Activated CD4-positive, alpha-beta T cell treated with anti-CD3 and anti-CD28 coated beads for 24 hours (primary cell): ENCODE data around the gene GFOD2.

Experiments
- DNase-seq, 2 donors: peaks; one replicate each; pipeline ENCODE4 v3.0.0-alpha.2; 2020; ENCODE audit warnings: low read depth in 2 of 2

Gene GFOD2

DNA sequence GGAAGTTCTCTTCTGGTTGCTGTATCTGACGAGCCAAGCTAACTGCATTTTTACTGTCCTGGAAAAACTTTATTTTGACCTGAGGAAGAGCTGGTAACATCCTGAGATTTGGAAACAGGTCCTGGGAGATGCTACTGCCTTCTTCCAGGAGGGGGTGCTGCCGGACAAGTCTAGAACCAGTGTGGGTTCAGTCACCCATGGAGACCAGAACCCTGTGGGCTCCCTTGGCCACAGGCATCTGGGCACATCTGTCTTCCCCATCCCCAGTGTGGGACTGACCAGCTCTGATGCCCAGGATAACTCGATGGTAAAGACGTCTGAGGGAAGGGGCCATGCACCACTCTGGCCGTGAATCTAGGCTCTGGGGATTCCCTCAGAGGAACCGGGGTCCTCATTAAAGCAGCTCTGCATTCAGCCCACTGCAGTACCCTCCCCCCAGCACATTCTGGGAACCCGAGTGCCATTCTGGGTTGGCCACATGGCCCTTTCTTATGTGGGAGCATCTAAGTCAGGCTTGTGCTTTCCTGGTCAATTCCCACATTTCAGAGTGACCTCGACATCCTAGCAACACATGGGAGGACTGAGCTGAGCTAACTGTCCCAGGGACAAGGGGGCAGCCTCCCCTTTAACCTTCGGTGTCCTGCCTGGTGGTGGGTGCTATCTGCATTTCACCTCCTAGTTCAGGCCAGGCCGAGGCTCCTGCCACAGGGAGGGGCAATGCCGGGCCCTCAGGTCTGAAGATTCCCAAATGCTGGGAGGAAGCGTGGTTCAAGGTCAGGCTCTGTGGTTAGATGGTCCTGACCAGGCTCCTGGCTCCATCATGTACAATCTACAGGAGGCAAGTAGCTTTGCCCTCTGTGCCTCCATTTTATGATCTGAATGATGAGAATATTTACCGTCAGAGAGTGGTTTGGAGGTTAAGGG is 46.1 kb downstream of the GFOD2 start:
- no peak for DNase-seq

DNA sequence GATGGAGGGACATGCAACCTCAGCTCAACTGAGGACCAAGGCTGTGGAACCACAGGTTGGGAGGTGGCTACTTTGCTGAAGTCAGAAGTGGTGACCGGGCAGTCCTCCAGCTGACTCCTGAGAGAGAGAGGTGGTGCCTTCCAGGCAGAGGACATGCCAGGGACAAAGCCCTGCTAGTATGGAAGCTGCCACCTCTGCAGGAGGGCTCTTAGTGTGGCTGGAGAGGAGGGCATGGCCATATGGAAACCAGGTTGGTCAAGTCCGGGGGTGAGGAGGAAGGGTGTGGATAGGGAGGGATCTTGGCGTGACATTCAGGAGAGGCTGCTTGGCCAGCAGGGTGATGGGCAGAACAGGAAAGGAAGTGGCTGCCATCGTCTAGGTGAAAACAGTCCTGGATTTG is 46.8 kb downstream of the GFOD2 start:
- no peak for DNase-seq

DNA sequence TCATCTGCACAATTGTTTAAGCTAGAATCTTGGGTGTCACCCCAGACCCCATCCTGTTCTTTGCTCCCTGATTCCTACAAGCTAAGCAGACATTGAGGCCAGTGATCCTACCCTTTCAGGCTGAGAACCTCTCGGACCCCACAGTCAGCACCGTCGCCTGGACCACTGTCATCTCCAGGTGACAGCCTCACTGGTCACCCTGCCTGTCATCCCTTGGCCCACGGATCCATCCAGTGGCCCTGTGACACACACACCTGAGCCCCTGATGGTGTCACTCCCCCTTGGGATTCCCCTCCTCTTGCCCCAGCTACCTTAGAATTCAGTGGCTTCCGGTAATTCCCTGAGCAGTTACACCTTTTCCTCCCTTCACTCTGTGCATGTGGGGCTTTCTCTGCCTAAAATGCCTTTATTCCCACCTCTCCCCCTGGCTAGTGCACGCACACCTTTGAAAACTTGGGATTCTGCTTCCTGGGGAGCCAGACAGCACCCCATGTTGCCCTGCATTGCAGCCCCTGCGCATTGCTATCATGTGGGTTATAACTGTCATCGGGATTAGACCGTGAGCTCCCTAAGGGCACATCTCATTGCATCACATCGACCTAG is 49.5 kb downstream of the GFOD2 start:
- no peak for DNase-seq

DNA sequence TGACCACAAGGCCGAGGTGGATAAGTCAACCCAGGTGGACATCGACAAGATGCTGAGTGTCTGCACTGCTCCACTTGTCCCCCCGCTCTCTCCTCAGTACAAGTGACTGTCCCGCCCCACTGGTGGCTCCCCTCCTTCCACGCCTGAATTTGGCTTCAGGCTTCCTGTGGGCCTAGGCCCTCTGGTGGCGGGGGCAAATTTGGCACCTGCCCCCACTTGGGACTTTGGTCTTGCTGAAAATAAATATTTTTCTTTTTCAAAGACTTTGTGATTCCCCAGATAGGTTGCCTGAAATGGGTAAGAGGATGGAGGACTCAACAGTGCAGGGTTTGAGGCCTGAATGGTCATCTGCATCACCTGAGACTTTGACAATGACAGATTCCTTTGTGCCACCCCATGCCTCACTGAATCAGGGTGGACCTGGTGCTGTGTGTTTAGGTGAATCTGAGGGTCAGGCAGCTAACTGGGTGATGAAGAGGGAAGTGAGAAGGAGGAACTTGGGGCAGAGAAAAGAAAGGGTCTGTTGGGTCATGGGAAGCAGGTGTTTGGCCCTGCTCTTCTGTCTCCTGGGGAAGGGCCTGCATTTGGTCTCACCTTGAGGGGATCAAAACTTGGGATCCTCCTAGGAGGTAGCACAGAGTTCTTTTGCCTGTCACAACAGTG is 50.5 kb downstream of the GFOD2 start:
- DNase-seq, result no peak

DNA sequence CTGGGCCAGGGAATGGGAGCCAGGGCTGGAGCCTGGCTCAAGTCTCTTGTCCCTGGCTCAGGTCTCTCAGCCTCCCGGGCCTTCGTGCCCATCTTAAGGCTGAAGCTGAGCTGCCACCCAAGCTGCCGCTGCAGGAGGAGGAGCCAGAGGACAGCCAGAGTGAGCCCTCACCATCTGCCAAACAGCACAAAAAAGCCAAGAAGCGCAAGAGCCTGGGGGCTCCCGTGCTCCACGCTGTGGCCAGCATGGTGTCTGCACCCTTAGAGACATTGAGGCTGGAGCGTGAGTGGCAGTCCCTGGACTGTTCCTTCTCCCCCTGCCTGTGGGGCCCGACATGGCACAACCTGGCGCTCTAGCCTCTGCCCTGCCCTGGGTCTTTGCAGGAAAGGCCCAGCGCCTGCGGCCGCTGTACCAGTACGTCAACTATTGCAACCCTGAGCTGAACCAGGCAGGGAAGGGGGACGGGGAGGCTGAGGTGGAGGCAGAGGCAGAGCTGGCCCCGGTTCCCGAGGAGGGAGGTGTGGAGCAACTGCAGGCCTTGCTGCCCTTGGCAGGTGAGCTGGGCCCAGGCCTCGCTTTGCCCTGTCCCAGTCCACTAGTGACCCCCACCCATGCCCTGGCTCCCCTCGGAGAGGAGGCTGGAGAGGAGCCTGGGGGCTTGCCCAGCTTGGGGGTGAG is 51.2 kb downstream of the GFOD2 start:
- peak; percentile 65 to 69 for DNase-seq

DNA sequence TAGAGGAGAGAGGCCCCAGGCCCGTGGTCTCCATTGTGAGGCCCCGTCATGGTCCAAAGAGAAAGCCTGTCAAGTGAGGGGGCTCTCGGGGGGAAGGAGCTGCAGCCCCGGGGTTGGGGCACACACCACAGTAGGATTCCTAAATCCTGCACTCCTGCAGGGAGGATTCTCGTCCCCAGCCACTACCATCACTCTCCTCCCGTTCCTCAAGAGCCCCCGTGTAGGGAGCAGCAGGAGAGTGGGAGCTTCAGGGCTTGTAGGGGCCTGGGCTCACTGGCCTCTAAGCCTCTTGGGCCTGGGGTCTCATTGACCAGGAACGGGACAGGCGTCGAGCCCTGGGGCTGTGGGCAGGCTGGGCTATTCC is 51.7 kb downstream of the GFOD2 start:
- no peak for DNase-seq

DNA sequence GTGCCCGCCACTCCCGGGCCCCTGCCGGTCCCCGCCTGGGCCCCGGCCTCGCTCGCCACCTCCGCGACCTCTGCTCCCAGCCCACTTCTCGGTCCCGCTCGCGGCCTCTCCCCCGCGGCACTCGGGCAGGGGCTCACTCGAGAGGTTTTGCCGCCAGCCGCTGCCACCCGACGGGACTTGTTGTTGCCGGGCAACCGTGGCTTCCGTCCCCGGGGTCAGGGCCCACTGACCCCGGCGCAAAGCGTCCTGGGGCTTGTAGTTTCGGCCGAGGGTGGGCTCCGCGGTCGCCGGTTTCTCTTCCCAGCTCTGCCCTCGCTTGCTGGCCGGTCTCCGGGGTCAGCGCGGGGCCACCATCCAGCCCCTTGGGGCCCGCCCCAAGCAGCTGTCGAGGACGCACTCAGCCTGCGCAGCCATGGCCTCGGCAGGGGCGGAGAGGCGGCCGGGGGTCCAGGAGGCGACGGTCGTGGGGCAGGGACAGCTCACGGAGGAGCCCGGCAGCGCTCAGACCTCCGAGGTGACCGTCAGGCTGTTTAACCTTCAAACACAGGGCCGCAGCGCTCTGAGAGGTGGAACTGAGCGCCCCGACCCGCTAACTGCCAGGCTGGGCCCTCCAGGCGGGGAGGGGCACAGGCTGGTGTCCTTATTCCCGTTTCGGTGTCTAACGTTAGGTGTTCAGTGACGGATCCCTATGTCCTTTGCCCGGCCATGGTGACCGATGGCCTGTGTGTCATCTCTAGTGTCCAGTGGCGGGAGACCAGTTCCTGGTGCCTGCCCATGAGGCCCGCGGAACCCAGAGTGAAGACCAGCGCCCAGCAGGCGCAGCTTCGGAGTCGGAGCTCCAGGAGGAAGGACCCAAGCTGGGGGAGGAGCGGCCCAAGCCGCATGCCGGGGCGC is 52.3 kb downstream of the GFOD2 start, which contains the start of the genes C16orf86 and ENKD1:
Gene C16orf86, plus strand, starts transcription at position 256 of the 894 bp plus-strand sequence. Its CDS starts 157 bp downstream, at position 413.
Gene ENKD1, minus strand, starts transcription at position 192 of the 894 bp plus-strand sequence. CDS start 308 bp downstream, outside the sequence.
- peak; percentile 61 to 71 for DNase-seq

DNA sequence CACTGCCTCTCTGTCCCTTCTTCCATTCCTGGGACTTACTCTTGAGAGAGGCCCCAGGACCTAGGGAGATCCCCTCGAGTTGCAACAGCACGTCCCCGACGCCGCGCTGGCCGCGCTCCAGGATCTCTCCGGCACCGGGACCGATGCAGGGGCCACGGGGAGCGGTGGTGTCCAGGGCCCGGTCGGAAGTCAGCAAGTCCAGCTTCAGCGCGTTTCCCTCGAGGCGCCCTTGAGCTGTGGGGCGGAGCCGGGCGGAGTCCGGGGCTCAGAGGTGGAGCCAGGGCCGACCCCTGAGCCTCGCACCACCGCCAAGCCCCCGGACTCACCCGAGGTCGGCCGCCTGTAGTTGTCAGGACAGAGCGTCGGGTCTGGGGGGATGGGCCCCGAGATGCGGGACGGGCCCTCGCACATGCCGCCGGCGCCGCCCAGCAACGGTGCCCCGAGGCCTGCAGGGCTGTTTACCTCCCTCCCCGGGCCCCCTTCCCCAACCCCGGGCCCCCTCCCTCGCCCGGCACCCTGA is 53.0 kb downstream of the GFOD2 start:
- DNase-seq, result no peak

DNA sequence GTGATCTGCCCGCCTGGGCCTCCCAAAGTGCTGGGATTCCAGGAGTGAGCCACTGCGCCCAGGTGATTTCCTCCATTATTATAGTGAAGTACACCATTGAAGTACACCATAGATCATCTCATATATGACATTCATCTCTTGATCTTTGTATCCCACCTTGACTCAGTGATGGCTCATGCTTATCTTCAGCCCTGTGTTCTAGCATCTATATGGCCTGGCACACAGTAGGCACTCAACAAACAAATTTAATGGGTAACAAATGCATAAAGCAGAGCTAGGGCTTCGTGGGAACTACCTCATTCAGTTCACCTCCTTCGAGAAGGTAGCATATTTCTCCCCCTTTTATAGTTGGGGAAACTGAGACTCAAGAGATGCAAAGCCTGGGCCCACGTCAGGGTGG is 53.5 kb downstream of the GFOD2 start:
- no peak for DNase-seq

DNA sequence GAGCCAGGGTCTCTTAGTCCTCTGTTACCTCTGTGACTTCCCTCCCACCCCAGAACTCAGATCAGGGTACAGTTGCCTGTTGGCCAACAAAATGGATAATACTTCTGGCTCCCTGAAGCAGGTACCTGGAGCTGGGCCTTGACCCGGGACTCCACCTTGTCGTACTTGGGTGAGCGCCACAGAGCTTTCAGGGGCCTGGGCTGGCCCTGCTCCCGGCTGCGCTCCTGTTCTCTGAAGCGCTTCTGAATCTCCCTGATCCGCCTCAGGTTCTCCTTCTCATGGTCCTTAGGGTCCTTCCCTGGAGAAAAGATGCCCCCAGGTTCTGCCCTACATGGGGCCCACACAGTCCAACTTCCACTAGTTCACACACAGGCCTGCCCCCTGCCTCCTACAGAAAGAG is 54.2 kb downstream of the GFOD2 start:
- no peak for DNase-seq

DNA sequence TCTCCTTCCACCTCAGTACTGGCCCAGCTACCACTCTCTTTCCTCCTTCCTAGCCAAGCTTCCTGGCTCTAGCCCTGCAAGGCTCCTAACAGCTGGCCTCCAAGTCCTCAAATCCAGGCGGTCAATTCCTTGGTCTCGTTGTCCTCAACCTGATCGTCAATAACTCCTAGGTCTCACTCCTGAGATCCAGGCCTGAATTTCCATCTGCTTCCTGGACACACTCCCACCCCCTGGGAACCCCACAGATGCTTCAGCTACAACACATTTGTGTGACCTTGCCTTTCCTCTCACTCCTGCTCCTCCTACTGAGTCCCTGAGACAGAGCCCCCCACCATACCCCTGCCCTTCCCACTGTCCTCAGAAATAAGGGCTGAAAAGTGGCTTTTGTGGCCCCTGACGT is 54.9 kb downstream of the GFOD2 start:
- DNase-seq, result no peak

DNA sequence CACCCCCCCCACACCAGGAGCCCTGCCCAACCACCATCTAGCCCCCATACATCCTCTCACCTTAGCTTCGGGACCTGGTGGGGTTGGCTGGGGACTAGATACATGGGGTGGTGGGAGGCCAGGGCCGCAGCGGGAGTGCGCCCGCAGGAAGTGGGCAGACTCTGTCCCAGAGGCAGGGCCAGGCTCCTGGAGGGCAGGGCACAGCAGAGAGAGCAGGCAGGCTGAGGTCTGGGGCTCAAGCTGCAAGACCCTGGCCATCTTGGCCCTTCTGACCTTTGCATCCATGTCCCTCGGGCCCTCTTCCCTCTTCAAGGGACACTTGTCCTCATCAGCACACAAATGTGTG is 55.3 kb downstream of the GFOD2 start:
- no peak for DNase-seq

DNA sequence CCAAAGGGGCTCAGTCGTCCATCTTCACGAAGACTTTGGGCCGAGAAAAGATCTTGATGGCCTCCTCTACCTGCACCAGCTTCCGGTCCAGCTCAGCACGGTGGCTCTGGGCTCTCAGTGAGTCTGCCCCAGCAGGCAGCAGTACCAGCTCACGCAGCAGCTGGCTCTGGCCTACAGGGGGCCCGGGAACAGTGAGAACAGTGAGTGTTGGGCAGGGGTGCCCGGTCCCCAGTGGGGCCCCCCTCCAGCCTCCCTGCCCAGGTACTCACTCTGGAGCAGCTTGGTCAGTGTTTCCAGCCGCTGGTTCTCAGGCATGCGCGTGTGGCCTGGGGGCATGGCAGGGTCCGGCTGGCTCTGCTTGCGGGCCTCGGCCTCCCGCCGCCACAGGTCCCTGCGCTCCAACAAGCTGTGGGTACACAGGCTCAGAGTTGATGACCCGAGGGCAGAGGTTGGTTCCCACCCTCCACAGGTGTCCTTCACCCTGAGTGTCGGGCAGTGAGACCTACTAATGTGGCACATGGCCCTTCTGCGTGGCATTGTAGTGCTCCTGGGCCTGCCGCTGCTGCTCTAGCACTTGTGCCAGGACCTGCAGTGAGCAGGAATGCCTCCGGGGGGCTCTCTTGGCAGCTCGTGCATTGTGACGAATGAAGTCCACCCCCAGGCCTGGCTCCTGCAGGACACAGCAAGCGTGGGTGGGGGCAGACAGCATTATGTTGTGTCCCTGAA is 55.8 kb downstream of the GFOD2 start:
- no peak for DNase-seq

DNA sequence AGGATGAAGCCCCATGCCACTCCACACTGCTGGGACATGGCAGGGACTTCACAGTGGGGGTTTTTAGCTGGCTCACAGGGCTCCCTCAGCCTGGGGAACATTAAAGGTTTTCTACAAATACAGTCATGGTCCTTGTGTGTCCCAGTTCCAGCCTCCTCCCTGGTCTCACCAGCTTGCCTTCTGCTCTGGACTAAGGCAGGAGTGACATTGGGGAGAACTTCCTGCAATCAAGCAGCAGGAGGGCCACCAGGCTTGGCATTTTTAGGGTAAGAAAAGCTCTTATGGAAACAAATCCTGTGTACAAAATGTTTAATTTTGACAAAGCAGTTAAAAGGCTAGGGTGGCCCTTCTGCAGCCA is 56.5 kb downstream of the GFOD2 start:
- DNase-seq, result no peak

DNA sequence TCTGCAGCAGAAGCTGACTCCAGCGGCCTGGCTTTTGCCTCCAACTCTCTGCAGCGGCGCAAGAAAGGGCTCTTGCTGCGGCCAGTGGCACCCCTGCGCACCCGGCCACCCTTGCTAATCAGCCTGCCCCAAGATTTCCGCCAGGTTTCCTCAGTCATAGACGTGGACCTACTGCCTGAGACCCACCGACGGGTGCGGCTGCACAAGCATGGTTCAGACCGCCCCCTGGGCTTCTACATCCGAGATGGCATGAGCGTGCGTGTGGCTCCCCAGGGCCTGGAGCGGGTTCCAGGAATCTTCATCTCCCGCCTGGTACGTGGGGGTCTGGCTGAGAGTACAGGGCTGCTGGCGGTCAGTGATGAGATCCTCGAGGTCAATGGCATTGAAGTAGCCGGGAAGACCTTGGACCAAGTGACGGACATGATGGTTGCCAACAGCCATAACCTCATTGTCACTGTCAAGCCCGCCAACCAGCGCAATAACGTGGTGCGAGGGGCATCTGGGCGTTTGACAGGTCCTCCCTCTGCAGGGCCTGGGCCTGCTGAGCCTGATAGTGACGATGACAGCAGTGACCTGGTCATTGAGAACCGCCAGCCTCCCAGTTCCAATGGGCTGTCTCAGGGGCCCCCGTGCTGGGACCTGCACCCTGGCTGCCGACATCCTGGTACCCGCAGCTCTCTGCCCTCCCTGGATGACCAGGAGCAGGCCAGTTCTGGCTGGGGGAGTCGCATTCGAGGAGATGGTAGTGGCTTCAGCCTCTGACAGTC is 57.0 kb downstream of the GFOD2 start:
- DNase-seq, result no peak

DNA sequence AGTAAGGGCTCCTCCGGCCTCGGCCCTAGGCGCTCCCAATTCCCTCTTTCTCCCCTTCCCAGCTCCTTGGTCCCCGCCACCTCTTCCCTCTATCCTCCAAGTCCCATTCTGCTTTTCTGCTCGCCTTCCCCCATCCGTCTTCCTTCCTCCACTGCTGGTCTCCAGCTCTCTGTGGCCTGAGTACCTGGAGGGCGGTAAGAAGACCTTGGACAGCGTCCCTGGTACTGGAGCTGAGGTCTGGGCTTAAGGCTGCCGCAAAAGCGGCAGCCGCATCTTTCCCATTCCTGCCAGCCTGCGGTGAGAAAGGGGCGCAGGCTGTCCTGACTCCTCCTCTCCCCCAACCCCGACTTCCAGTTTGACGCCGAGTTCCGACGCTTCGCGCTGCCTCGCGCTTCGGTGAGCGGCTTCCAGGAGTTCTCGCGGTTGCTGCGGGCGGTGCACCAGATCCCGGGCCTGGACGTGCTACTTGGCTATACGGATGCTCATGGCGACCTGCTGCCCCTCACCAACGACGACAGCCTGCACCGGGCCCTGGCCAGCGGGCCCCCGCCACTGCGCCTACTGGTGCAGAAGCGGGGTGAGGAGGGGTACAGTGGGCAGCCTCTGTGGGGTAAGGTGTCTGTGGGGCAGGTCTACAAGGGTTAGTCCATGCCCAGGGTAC is 57.9 kb downstream of the GFOD2 start:
- DNase-seq, result no peak

DNA sequence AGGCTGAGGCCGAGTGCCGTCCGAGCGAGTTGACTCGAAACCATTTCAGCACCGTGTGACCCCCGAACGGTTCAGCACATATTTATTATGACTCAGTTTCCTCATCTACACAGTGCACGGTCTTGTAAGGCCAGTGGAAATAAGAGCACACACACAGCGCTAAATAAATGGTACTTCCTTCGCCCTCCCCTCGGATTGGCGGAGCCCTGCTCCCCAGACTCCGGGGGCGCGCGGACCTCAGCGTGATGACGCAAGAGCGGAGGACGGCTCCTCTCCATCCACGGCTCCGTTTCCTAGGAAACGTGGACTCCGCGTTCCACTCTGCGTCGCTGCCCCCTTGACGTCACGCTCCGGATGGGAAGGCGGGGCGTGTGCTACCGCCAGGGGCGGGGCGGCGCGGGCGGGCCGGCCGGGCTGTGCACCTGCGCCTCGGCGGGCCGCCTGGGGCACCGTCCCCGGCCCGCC is 58.5 kb downstream of the GFOD2 start, which contains the start of gene PARD6A:
Gene PARD6A, plus strand, starts transcription at position 397 of the 465 bp plus-strand sequence. CDS start 79 bp downstream, outside the sequence.
- DNase-seq, result peak; percentile 88 to 91

DNA sequence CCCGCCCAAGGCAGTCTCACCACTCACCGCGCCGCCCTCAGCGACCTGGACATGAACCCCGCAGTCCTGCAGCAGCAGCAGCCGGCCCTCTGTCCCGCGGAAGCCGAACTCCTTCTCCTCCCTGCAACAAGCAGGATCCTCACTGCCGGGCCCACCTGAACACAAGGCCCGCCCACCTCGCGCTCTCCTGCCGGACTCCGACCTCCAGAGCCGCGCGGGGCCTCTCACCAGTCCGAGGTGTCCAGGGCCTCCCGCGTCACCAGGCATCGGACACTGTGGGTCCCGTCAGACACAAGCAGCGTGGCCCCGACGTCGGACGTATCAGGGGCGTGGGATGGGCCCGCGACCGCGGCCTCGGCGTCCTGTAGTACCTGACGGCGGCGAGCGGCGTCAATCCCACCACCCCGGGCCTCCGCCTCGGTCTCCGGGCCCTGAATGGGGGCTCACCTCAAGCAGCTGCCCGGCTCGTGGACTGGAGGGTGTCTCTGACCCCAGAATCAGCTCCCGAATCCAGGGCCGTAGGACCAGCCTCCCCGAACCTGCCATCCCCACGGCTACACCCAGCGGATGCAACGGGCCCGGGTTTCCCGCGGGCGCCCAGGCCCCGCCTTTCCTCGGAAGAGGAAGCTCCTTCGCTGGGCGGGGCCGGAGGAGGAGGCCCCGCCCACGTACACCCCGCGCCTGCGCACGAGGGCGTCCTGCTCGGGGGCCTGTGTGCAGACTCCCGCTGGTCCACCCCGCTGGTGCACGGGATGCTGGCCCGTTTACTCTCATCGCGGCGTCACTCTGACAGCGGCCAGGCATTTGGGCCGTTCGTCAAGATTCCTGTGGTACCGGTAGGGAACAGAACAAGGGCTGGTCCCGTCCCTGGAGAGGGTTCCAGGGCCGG is 59.2 kb downstream of the GFOD2 start, which contains the start of gene ACD:
Gene ACD, minus strand, starts transcription at position 586 of the 889 bp plus-strand sequence. Its CDS starts 40 bp downstream, at position 546.
- DNase-seq, result peak; percentile 90 to 93
